VCaP (cell line): ENCODE results near the gene GARIN5B.
"Not testable (repeated sequence)": the region's sequence is repeated elsewhere in the genome, so short reads cannot be mapped to it uniquely, and the experiment has no call there.

Experiments used
- H3K27ac ChIP-seq: fragments of 450-650 bp; 2 replicates; pipeline ENCODE4 v1.5.1; 2017
- TF ChIP-seq, protein P1 (sequence below): fragments of 450-650 bp; conservative IDR thresholded peaks from 2 replicates; pipeline ENCODE4 v1.5.1; 2017; ENCODE audit warnings: mild to moderate bottlenecking, moderate library complexity

GARIN5B gene

DNA sequence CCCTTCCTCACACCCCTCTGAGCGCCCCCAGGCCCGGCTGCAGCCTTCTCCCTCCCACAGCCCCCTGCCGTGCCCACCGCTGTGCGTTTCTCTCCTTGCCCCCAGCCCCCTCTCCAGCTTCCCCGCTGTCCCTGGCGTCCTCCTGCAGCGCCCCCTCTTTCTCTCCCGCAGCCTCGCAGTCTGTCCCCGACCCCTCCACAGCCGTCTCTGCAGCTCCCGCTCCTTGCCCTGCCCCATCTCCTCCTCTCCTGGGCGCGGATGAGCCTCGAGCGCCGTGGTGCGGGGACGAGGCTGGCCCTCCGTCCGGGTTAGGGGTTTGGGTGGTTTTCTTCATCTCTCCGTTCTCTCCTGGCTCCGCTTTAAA lies 22.3 kb downstream of the GARIN5B start:
- peak overlapping the region; percentile 94 for H3K27ac ChIP-seq
- TF ChIP-seq, protein P1, sequence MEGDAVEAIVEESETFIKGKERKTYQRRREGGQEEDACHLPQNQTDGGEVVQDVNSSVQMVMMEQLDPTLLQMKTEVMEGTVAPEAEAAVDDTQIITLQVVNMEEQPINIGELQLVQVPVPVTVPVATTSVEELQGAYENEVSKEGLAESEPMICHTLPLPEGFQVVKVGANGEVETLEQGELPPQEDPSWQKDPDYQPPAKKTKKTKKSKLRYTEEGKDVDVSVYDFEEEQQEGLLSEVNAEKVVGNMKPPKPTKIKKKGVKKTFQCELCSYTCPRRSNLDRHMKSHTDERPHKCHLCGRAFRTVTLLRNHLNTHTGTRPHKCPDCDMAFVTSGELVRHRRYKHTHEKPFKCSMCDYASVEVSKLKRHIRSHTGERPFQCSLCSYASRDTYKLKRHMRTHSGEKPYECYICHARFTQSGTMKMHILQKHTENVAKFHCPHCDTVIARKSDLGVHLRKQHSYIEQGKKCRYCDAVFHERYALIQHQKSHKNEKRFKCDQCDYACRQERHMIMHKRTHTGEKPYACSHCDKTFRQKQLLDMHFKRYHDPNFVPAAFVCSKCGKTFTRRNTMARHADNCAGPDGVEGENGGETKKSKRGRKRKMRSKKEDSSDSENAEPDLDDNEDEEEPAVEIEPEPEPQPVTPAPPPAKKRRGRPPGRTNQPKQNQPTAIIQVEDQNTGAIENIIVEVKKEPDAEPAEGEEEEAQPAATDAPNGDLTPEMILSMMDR, result no peak; the same call in 1 of the 2 replicates

DNA sequence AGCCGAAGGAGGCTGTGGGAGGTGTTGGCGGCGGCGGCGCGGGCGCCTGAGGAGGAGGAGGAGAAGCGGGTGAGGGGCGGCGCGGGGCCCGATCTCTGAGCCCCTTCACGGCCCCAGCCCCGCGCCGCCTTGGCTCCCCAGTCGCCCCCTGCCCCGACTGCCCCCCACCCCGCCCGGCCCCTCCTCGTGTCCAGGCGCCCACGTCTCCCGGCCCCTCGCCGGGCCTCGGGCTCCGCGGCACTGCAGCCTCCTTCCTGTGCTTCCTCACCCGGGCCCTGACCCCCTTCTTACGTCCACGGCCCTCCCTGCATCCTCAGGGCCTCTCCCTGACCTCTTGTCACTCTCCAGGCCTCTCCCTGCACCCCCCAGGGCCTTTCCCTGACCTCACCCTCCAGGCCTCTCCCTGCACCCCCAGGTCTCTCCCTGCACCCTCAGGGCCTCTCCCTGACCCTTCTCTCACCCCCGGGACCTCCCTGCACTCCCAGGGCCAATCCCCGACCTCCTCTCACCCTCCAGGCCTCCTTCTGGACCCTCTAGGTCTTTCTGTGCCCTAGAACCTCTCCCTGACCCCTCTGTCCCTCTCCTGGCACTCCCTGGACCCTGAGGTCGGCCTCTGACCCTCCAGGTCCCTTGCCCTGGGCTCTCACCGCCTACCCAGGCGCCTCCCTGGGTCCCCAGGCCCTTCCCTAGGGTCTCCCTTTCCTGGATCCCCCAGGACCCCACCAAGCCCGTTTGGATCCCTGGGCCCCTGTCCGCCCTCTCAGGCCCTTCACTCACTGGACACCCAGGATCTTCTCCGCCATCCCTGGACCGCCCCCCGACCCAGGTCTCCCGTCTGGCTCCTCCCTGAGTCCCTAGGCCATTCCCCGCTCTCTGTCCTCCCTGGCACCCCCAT lies 22.9 kb downstream of the GARIN5B start:
- TF ChIP-seq, protein P1, result no peak
- peak overlapping the region; percentile 94 for H3K27ac ChIP-seq

DNA sequence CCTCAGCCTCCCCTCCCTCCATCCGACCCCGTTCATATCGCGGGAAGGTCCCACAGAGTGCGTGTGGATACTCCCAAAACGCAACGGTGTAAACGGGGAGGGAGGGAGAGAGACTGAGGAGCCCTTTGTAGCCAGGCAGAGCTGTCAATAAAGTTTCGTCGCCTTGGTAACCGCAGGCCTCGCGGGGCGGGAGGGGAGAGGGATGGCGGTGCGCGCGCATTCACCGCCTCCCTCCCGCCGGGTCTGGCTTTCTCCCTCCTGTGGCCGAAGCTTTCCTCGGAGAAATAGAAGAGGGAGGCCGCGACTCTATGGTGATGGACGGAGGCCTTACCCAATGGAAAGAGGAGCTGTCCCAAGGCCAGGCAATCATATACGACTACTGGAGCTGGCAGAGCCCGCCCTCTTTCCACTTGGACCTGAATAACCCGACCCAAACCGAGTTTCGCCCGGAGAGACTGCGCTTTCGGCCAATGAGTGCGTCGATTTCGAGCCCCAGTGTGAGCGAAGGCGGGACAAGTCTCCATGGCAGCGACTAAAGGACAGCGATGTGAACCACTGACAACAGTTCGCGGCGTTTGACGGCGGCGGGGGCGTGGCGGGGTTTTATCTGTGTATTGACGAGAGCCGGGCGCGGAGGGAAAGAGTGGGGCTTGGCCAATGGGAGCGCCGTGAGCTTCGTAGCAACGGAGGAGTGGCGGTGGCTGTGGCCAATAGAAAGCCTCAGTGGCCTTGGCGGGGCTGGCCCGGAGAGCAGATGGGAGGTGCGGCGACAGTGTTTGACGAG lies 23.8 kb downstream of the GARIN5B start, which contains the start of gene KMT5C:
Gene KMT5C, plus strand, starts transcription at position 772 of the 784 bp plus-strand sequence. CDS start 2,061 bp downstream, outside the sequence.
- peak within 1 kb of the TSS; percentile 94 for H3K27ac ChIP-seq
- TF ChIP-seq, protein P1, result peak; percentile 43; the same call in 1 of the 2 replicates

DNA sequence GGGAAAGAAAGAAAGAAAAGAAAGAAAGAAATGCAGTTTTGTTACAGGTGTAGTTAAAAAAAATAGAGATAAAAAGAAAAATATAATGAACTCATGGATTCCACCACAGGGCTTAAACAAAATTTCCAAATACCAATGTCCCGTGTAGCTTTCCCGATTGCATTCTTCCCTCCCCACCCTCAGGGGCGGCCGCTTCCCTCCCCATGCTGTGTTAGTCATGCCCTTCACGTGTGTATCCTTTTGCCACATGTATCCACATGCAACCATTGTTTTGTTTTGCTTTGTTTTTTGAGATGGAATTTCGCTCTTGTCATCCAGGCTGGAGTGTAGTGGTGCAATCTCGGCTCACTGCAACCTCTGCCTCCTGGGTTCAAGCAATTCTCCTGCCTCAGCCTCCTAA lies 27.0 kb downstream of the GARIN5B start:
- no peak overlapping the region for H3K27ac ChIP-seq

DNA sequence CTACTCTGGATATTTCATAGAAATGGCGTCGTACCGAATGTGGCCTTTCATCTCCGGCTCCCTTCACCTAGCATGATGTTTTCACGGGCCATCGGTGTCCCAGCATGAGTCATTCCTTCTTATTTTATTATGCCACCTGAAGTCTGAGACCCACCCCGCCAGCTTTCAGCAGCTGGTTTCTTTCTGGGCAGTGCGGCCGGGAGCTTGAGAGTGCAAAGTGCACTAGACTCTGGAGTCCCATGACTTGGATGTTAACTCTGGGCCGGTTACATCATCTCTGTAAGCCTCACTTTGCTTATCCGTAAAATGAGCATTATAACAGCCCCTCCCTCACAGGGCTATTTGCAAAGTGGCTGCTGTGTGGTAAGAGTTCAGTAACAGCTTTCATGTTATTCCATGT lies 29.2 kb downstream of the GARIN5B start:
- H3K27ac ChIP-seq, result no peak overlapping the region
- TF ChIP-seq, protein P1, result no peak

More for the DNA sequence above, 27.0 kb downstream of the GARIN5B start:
- TF ChIP-seq, protein P1, result no peak

DNA sequence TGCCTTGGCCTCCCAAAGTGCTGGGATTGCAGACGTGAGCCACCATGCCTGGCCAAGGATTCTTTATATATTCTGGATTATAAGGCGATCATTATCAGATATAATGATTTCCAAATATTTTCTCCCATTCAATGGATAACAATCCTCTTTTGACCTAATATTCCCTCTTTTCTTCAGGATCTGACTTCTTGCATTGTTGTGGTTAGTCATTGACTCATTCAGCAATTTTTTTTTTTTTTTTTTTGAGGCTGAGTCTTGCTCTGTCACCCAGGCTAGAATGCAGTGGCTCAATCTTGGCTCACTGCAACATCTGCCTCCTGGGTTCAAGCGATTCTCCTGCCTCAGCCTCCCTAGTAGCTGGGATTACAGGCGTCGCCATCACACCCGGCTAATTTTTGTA lies 33.3 kb downstream of the GARIN5B start:
- H3K27ac ChIP-seq, result not testable (repeated sequence)

DNA sequence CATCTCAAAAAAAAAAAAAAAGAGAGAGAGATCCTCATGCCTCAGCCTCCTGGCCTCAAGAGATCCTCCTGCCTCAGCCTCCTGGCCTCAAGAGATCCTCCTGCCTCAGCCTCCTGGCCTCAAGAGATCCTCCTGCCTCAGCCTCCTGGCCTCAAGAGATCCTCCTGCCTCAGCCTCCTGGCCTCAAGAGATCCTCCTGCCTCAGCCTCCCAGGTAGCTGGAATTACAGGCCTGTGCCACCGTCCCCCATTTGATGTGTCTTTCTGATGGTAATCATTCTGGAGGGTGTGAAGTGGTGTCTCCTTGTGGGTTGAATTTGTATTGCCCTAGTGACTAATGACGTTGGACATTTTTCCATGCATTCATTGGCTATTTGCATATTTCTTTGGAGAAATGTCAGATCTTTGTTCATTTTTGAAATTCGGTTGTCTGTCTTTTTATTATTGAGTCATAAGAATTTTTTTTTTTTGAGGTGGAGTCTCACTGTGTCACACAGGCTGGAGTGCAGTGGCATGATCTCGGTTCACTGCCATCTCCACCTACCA lies 34.2 kb downstream of the GARIN5B start:
- not testable (repeated sequence) for H3K27ac ChIP-seq

DNA sequence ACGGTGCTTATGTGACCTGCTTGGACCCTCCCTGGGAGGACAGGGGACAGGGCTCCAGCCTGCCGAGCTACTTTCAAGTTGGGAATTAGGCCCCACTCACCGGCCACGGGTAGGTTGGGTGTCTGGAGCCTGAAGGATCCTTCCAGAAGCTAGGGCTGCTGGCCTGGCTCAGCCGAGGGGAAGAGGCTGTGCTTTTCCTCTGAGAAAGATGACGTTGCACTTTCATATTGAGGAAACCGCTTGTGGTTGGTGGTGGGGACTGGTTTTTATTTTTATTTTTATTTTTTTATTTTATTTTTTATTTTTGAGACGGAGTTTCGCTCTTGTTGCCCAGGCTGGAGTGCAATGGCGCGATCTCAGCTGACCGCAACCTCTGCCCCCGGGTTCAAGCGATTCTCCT lies 37.9 kb downstream of the GARIN5B start, which contains the start of gene TMEM150B:
Gene TMEM150B, minus strand, starts transcription at position 170 of the 400 bp plus-strand sequence. CDS start 4,305 bp downstream, outside the sequence.
- H3K27ac ChIP-seq, result no peak within 1 kb of the TSS
- TF ChIP-seq, protein P1, result no peak
